Activated CD4-positive, alpha-beta T cell treated with anti-CD3 and anti-CD28 coated beads, Interleukin-10, Interleukin-2, amounts not matched to agents 100 ng/mL and 50 ng/mL, durations not matched to agents 16 hours and 8 hours (primary cell): ENCODE data around the gene TSPAN5.
A peak's percentile ranks its signal among the peaks of the same experiment; 100 is the strongest.

Experiments used
- DNase-seq: peaks from one replicate; pipeline ENCODE4 v3.0.0-alpha.2; 2020

TSPAN5 gene

GRCh38 chr4:98672583-98673287 lies 14.3 kb upstream of the TSPAN5 start:
- no peak for DNase-seq

GRCh38 chr4:98671131-98671530 lies 12.7 kb upstream of the TSPAN5 start:
- no peak for DNase-seq

- DNase-seq: no peak
Measured at GRCh38 chr4:98670186-98670585, 11.8 kb upstream of the TSPAN5 start.

- DNase-seq: no peak
Measured at GRCh38 chr4:98669577-98669976, 11.2 kb upstream of the TSPAN5 start.

- no peak for DNase-seq
Measured at GRCh38 chr4:98664959-98665358, 6.5 kb upstream of the TSPAN5 start.

- DNase-seq: peak; percentile 91
Measured at GRCh38 chr4:98663226-98664006, 5.0 kb upstream of the TSPAN5 start.

- peak; percentile 49 for DNase-seq
Measured at GRCh38 chr4:98662626-98663225, 4.3 kb upstream of the TSPAN5 start.

GRCh38 chr4:98662055-98662453 lies 3.6 kb upstream of the TSPAN5 start:
- no peak for DNase-seq

GRCh38 chr4:98661371-98662054 lies 3.1 kb upstream of the TSPAN5 start:
- no peak for DNase-seq

GRCh38 chr4:98659741-98660462 lies 1.5 kb upstream of the TSPAN5 start:
- DNase-seq: peak; percentile 52

GRCh38 chr4:98659106-98659592 lies 738 bp upstream of the TSPAN5 start:
- no peak for DNase-seq

- DNase-seq: peak; percentile 72
Measured at GRCh38 chr4:98657531-98658286, 702 bp downstream of the TSPAN5 start.

GRCh38 chr4:98656886-98657285 lies 1.5 kb downstream of the TSPAN5 start:
- no peak for DNase-seq

- DNase-seq: no peak
Measured at GRCh38 chr4:98656443-98656842, 2.0 kb downstream of the TSPAN5 start.

- no peak for DNase-seq
Measured at GRCh38 chr4:98653890-98654867, 4.2 kb downstream of the TSPAN5 start.

- no peak for DNase-seq
Measured at GRCh38 chr4:98652996-98653395, 5.4 kb downstream of the TSPAN5 start.

- no peak for DNase-seq
Measured at GRCh38 chr4:98648602-98649001, 9.8 kb downstream of the TSPAN5 start.

- no peak for DNase-seq
Measured at GRCh38 chr4:98646422-98646821, 12.0 kb downstream of the TSPAN5 start.

GRCh38 chr4:98645527-98645926 lies 12.9 kb downstream of the TSPAN5 start:
- DNase-seq: no peak

- DNase-seq: peak; percentile 34
Measured at GRCh38 chr4:98643755-98644154, 14.7 kb downstream of the TSPAN5 start.
